ENCODE data around the gene GSE1. TPM values are rescaled to one million over a fixed set of nuclear protein-coding genes. Genes with fewer than 3 reads are reported as not detected.

The GSE1 gene
- total RNA-seq, 3 donors from 2014 or later = 52.3 to 105 (median 60.7) TPM

- Histone ChIP-seq H3K9me3 (no peaks in the 10 kb centered on the region), H3K4me3 (no peak overlapping the region), H3K27me3 (no peaks in the 10 kb centered on the region), H3K4me1 (peaks cover 0 to 1% of the 10 kb centered on the region in 2 donors), H3K27ac (no peak overlapping the region), H3K36me3 (no peaks in the 10 kb centered on the region)
- intact Hi-C loops (cut with DNase I; ENCODE audit: low total_unique reads) = no loop called here
- TF ChIP-seq POLR2AphosphoS5 (IDR thresholded peaks at IDR 0.05) = no peak
- TF ChIP-seq CTCF (IDR thresholded peaks at IDR 0.05) = no peak
- TF ChIP-seq POLR2A (IDR thresholded peaks at IDR 0.05) = no peak
- DNase-seq (ENCODE audit: low spot score in 2 of 2) = no peak
Observed at GRCh38 chr16:85584819-85585282, 28.3 kb upstream of the GSE1 start.

DNA sequence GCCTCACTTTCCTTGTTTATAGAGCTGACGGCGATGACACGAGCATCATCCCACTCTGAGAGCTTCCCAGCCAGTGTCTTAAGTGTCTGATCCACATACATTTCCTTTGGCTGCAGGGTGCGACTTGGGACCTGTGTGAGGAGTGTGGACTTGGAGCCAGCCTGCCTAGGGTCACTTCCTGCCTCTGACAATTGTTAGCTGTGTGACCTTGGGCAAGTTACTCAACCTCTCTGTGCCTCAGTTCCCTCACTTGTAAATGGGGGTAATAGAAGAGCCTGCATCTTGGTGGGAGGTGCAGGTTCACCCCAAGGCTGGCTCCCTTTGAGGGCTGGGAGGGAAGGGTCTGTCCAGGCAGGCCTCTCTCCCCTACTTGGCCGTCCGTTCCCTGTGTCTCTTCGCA, 27.4 kb upstream of the GSE1 start:
- no peak for DNase-seq (ENCODE audit: low spot score in 2 of 2)
- no peak for TF ChIP-seq POLR2AphosphoS5 (IDR thresholded peaks at IDR 0.05)
- no peak for TF ChIP-seq CTCF (IDR thresholded peaks at IDR 0.05)
- no peak for TF ChIP-seq POLR2A (IDR thresholded peaks at IDR 0.05)
- H3K4me3 ChIP-seq = no peak overlapping the region
- H3K9me3 ChIP-seq = no peaks in the 10 kb centered on the region
- no peak overlapping the region for H3K27ac ChIP-seq
- H3K36me3 ChIP-seq = no peaks in the 10 kb centered on the region
- intact Hi-C loops (cut with DNase I; ENCODE audit: low total_unique reads) = no loop called here
- no peaks in the 10 kb centered on the region for H3K4me1 ChIP-seq
- H3K27me3 ChIP-seq = no peaks in the 10 kb centered on the region

- Histone ChIP-seq H3K4me3 (no peak overlapping the region), H3K4me1 (no peaks in the 10 kb centered on the region), H3K9me3 (no peaks in the 10 kb centered on the region), H3K27ac (no peak overlapping the region), H3K27me3 (no peaks in the 10 kb centered on the region), H3K36me3 (no peaks in the 10 kb centered on the region)
- intact Hi-C loops (cut with DNase I; ENCODE audit: low total_unique reads) = no loop called here
- TF ChIP-seq POLR2AphosphoS5 (IDR thresholded peaks at IDR 0.05) (no peak), CTCF (IDR thresholded peaks at IDR 0.05) (no peak), POLR2A (IDR thresholded peaks at IDR 0.05) (no peak)
- DNase-seq (ENCODE audit: low spot score in 2 of 2) = no peak
Observed at GRCh38 chr16:85586380-85587104, 26.6 kb upstream of the GSE1 start.

- H3K4me1 ChIP-seq = peaks cover 0 to under 1% of the 10 kb centered on the region in 2 donors
- TF ChIP-seq CTCF (IDR thresholded peaks at IDR 0.05) (no peak), POLR2A (IDR thresholded peaks at IDR 0.05) (no peak), POLR2AphosphoS5 (IDR thresholded peaks at IDR 0.05) (no peak)
- H3K27me3 ChIP-seq = no peaks in the 10 kb centered on the region
- no peak overlapping the region for H3K27ac ChIP-seq
- H3K4me3 ChIP-seq = no peak overlapping the region
- intact Hi-C loops (cut with DNase I; ENCODE audit: low total_unique reads) = no loop called here
- no peaks in the 10 kb centered on the region for H3K36me3 ChIP-seq
- no peaks in the 10 kb centered on the region for H3K9me3 ChIP-seq
- no peak for DNase-seq (ENCODE audit: low spot score in 2 of 2)
Observed at GRCh38 chr16:85587762-85588556, 25.2 kb upstream of the GSE1 start.

All from breast epithelium (tissue), 4 donors.